Testis (tissue), 2 donors: Measurements from ENCODE around the gene RPS23.

Experiments
- POLR2A ChIP-seq: fragments of 450-650 bp; IDR thresholded peaks from one replicate; pipeline ENCODE4 v1.6.1; 2017; ENCODE audit warnings: antibody characterized with exemption, mild to moderate bottlenecking, moderate library complexity
- TF ChIP-seq, protein P1 (sequence below), 3 experiments: fragments of 450-650 bp in 2 of 3; fragments of 200-600 bp in 1 of 3; sonication (generic) in 1 of 3; IDR thresholded peaks; one replicate each; pipeline ENCODE4 v1.5.1; 2016 to 2019; ENCODE audit warnings: antibody characterized with exemption in 3 of 3, mild to moderate bottlenecking in 2 of 3, moderate library complexity in 1 of 3

DNA sequence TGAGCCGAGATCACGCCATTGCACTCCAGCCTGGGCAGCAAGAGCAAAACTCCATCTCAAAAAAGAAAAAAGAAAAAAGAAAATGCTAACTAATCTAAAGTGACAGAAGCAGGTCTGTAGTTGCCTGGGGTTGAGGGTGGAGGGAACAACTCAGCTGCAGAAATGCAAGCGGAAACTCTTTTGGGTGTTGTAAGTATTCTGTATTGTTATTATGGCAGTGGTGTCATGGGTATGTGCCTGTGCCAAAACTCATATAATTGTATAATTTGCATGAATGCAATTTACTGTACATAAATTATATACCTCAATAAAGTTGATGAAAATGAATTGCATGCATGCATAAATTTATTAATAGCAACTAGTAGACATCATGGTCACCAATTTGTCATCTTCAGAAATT lies 23.0 kb upstream of the RPS23 start:
- TF ChIP-seq, protein P1, sequence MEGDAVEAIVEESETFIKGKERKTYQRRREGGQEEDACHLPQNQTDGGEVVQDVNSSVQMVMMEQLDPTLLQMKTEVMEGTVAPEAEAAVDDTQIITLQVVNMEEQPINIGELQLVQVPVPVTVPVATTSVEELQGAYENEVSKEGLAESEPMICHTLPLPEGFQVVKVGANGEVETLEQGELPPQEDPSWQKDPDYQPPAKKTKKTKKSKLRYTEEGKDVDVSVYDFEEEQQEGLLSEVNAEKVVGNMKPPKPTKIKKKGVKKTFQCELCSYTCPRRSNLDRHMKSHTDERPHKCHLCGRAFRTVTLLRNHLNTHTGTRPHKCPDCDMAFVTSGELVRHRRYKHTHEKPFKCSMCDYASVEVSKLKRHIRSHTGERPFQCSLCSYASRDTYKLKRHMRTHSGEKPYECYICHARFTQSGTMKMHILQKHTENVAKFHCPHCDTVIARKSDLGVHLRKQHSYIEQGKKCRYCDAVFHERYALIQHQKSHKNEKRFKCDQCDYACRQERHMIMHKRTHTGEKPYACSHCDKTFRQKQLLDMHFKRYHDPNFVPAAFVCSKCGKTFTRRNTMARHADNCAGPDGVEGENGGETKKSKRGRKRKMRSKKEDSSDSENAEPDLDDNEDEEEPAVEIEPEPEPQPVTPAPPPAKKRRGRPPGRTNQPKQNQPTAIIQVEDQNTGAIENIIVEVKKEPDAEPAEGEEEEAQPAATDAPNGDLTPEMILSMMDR (IDR thresholded peaks at IDR 0.05), result no peak
- TF ChIP-seq POLR2A, result no peak
